SK-N-DZ (cell line): ENCODE results near the gene MAP4K2.
"Not testable (repeated sequence)": the region's sequence is repeated elsewhere in the genome, so short reads cannot be mapped to it uniquely, and the experiment has no call there.

Experiments used
- DNase-seq: peaks from one replicate; pipeline ENCODE4 v3.0.0-alpha.2; 2015; ENCODE audit warnings: low spot score

The MAP4K2 gene

DNA sequence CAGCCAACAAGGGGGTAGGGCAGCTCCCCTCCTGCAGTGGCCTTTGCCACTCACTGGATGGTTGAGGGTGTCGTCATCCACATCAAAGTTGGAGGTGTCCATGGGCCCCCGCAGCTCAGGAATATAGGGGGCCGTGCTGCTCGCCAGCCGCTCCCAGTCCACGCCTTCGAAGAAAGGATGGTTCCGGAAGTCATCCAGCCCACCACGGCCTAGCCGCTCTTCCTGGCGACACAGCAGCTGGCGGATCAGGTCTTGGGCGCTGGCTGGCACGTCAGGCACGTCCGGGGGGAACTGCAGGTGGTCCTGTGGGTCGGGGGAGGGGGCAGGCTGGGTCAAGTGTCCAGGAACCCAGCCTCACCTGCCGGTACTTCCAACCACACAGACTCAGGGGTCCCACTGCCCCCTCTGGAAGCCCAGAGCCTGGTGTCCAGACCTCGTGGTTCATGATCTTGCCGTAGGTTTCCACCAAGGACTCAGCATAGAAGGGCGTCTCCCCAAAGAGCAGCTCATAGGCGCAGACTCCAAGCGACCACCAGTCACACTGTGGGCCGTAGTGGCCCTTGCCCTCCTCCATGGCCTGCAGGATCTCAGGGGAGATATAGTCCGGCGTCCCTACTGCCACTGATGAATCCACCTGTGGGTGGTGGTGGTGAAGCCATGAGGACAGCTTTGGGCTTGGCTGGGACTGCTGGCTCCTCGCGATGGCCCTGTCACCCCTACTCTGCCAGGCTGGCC lies 35.8 kb upstream of the MAP4K2 start:
- DNase-seq, result no peak

DNA sequence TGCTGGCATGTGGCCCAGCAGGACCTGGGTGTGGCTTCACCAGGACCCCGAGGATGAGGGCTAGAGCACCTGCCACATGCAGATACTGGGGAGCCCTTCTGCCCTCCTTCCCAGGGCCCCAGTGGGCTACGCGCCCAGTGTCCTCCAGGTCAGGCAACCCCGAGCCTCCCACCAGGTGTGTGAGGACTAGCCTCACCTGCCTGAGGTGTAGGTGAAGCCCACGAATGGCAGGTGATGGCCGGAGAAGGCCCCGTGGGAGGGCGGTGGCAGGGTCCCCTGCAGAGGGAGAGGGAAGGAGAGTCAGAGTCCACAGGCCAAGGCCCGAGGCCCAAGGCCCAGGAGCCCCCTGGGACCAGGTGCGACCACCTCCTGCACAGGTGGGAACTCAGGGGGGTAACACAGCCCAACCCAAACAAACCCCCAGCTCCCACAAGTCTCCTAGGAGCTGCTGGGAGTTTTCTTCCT lies 34.9 kb upstream of the MAP4K2 start:
- DNase-seq, result no peak

- DNase-seq, result no peak
Measured at GRCh38 chr11:64836448-64837072, 33.5 kb upstream of the MAP4K2 start.

GRCh38 chr11:64835616-64836447 lies 32.8 kb upstream of the MAP4K2 start:
- no peak for DNase-seq

GRCh38 chr11:64834723-64835615 lies 32.0 kb upstream of the MAP4K2 start:
- DNase-seq, result no peak

GRCh38 chr11:64834031-64834722 lies 31.2 kb upstream of the MAP4K2 start:
- DNase-seq, result no peak

DNA sequence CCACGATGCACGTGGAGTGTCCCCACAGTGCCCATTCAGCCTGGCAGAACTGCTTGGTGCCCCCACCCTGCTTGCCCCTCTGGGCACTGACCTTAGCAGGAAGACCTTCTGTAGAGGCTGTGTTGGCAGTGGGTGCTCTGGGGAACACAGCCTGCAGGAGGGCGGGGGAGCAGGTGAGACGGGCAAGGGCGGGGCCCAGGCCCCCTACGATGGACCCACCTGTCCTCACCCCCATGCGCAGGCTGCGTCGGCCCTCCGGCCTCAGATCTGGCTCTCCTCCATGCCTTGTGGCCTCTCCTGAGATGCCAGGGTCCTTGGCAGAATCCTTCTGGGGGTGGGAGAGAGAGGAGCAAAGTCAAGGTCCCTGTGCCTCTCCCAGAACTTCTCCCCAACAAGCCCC lies 30.5 kb upstream of the MAP4K2 start:
- DNase-seq, result no peak

DNA sequence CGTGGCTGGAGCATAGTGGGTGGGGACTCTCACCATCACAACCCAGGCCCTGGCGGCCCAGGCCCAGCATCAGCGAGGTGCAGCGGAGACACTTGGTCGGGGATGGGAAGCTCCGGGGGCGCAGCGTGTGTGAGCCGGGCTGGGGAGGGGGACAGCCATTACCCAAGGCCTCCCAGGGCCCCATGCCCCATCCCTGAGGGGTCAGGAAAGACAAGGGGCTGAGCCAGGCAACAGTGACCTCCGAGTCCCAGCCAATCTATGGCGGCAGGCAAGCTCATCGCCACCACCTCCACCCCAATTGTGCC lies 30.1 kb upstream of the MAP4K2 start:
- DNase-seq, result no peak

DNA sequence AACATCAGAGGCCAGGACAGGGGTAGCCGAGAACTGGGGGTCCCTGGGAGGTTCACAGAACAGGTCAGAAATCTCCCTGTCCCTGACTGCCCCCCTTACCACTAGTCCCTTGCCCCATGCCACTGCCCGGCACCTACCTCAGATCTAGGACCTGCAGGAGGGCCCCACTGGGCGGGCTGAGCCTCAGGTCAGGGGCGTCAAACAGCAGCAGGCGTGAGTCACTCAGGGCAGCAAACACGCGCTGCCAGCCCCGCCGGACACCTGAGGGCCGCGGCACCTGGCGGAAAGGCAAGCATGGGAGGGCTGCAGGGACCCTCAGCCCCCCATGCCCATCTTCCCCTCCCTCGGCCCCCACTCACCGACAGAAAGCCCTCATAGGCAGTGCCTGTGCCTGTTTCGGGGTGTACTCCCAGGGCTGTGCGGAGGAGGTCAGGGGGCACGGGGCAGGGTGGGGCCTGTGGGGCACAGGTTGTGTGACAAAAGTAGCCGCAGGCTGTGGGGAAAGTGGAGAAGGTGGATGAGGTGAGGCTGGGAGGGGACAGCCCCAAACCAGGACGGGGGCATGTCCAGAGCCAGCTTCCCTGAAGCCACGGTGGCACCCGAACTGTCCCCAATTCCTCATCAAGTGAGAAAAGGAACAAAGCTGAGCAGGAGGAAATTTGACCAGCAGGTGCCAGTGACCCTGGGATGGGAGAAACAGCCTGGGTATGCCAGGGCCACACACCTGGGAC lies 29.6 kb upstream of the MAP4K2 start:
- DNase-seq, result no peak

- peak; percentile 65 for DNase-seq
Measured at GRCh38 chr11:64831411-64831891, 28.4 kb upstream of the MAP4K2 start.

DNA sequence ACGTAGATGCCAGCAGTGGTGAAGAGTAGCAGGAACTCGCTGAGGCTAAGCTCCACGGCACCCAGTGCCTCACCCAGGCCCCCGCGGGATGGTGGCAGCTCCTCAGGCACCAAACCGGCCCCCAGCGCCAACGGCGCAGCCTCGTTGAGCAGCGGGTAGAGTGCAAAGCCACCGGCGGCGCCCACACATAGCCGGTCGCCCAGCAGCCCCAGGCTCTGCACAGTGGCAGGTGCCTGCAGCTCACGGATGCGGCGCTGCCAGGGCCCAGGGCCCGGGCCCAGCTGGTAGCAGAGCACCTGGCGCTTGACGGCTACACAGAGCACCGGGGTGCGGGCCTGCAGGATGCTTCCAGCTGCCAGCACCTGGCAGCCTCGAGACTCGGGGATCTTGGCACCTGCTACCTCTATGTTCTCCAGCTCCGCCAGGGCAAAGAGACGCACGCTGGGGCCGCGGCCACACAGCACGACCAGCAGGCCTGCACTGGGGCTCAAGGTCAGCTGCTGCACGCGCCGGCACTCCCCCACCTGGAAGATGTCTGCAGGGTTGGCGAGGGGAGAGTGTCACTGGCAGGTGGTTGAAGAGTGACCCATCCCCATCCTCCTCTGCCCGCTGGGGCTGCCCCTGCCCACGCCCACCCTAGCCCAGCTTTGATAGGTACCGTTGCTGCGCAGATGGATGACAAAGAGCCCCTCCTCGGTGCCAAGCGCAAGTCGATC lies 26.7 kb upstream of the MAP4K2 start:
- DNase-seq, result no peak

DNA sequence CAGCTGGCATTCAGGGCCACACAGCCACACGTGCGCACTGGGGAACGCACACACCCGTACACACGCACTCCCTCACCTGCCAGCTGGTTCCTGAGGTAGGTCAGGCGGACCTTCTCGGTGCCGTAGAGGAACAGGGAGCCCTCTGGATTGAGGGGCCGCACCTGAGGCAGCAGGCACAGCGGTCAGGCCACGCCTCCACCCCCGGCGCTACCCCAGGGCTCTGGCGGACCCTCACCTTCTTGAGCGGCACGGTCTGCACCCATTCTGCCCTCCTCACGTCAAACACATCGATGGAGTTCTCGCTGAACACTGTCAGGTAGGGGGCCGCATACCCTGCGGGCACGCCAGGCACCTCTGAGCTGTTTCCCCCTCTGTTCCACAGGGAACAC lies 24.4 kb upstream of the MAP4K2 start:
- DNase-seq, result no peak

GRCh38 chr11:64826578-64827450 lies 23.8 kb upstream of the MAP4K2 start:
- DNase-seq, result no peak

DNA sequence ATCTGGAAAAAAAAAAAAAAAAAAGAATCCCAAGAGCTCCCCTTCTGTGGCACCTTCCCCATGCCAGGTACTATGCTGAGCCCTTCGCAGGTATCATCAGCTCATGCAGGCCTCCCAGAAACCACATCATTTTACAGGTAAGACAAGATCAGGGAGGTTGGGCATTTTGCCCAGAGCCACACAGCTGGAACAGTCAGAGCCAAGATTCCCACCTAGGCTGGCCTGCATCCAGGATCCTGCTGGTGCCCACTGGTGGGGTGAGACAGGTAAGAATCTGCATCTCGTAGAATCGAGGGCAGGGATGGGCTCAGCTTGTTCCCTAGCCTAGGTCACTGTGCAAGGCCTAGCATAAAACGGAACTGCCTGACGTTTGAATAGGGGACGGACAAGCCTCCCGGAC lies 23.0 kb upstream of the MAP4K2 start:
- no peak for DNase-seq

- no peak for DNase-seq
Measured at GRCh38 chr11:64823568-64824119, 20.6 kb upstream of the MAP4K2 start.

- DNase-seq, result no peak
Measured at GRCh38 chr11:64817476-64817875, 14.5 kb upstream of the MAP4K2 start.

DNA sequence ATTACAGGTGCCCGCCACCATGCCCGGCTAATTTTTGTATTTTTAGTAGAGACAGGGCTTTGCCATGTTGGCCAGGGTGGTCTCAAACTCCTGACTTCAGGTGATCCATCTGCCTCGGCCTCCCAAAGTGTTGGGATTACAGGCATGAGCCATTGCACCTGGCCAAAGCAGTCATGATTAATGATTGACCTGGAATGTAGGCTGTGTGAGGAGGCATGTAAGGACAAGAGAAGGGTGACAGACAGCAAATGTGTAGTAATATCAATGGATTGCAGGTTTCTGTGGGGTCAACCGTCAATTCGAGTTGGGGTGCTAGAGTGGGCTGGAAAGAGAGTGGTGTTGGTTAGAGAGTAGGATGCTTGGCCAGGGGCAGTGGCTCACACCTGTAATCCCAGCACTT lies 12.4 kb upstream of the MAP4K2 start:
- DNase-seq, result not testable (repeated sequence)

DNA sequence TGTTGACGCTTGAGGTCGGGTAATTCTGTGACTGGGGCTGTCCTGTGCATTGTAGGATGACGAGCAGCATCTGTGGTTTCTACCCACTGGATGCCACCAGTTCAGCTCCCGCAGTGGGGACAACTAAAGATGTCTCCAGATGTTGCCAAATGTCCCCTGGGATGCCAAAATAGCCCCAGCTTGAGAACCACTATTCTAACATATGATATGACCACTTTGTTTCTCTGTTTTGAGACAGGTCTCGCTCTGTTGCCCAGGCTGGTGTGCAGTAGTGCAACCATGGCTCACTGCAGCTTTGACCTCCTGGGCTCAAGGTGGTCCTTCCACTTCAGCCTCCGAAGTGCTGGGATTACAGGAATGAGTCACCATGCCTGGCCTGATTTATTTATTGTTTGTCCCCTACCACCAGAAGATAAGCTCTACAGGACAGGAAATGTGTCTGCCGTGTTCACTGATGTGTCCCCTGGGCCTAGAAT lies 11.7 kb upstream of the MAP4K2 start:
- no peak for DNase-seq
